Stimulated activated CD8-positive, alpha-beta memory T cell treated with anti-CD3 and anti-CD28 coated beads, Interleukin-12 subunit alpha, Interleukin-12 subunit beta, amount 100 ng/mL, for 24 hours (primary cell): ENCODE measurements around the gene NEDD4L.
"Not testable (repeated sequence)": the region's sequence is repeated elsewhere in the genome, so short reads cannot be mapped to it uniquely, and the experiment has no call there.

Experiments used
- DNase-seq: peaks from one replicate; pipeline ENCODE4 v3.0.0-alpha.2; 2020; ENCODE audit errors: extremely low read depth

The NEDD4L gene

GRCh38 chr18:58152216-58152615, 108.2 kb downstream of the NEDD4L start:
- no peak for DNase-seq

DNA sequence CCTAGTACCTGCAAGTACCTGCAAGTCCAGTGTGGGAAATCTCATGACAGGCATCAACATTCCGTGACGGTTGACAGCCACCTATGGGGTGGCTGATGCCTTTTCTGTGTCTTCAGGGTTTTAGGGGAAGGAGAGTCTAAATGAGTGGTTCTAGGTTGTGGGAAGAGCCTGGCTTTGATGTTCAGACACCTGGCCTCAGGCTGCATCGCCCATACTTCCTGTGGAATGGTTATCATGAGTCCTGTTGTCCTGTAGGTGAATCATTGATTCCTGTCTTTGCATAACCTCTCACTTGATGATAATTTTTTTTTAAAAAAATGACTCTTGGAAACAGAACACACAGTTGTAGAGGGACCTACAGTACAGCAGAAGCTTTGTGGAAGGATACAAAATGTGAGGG, 108.9 kb downstream of the NEDD4L start:
- DNase-seq, result no peak

GRCh38 chr18:58156516-58156915, 112.5 kb downstream of the NEDD4L start:
- DNase-seq, result no peak

DNA sequence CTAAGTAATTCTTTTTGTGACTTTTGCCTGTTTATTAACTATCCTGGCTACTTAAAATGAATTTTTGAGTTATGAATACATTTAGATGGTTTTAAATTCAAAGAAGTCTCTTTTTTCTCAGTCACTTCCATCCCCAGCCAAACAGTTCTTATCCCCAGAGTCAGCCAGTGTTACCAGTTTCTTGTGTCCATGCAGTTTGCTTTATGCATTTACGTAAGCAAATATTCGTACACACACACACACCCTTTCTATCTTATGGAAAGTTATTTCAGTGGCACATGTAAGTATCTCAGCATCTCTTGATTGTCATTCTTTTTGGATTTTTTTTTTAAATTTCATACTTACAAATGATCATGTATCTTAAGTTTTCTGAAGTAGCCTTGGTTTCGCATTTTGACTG, 113.2 kb downstream of the NEDD4L start:
- no peak for DNase-seq

DNA sequence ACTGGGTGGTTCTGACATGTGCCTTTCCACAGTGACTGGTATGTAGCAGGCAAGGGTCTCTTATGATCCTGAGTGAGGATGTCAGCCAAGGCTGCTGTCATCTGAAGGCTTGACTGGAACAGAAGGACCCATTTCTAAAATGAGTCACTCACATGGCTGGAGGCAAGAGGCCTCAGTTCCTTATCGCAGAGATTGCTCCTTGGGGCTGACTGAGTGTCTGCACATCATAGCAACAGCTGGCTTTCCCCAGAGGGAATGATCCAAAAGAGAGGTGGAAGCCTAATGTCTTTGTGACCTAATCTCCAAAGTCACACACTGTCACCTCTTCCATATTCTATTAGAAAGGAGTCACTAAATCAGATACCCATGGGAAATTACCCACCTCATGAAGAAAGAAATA, 114.0 kb downstream of the NEDD4L start:
- no peak for DNase-seq

DNA sequence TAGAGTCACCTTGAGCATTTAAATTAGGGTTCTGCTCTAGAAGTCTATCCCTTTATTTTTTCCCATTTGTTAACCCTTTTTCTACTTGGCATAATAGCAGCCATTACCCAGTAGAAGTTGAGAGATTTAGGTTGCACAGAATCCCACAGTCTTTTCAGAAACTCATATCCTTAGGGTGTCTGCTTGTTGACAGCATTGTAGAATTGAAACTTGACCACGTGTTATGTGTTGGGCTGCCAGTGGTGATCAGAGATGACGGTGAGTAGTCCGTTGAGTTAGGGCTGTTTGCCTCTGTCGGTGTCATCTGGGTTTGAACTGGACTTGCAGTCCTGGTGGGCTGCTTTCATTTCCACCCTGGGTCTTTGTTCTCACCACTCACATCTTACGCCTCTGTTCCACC, 114.4 kb downstream of the NEDD4L start:
- no peak for DNase-seq

DNA sequence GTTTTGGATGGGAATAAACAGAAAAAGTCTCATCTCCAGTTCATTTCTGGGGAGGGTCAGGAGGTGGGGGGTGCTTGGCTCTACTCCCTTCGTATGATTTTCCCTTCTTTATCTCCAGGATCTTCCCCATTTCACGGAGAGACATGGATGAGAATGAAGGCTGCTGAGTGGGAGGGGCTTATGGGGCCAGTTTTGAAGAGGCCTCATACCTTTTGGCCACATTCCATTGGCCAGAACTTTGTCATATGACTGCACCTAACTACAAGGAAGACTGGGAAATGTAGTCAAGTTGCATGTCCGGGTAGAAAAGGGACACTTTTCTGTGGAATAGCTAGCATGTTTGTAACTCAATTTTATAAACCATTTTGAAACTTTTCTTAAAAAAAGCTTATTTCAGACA, 117.6 kb downstream of the NEDD4L start:
- DNase-seq, result no peak

DNA sequence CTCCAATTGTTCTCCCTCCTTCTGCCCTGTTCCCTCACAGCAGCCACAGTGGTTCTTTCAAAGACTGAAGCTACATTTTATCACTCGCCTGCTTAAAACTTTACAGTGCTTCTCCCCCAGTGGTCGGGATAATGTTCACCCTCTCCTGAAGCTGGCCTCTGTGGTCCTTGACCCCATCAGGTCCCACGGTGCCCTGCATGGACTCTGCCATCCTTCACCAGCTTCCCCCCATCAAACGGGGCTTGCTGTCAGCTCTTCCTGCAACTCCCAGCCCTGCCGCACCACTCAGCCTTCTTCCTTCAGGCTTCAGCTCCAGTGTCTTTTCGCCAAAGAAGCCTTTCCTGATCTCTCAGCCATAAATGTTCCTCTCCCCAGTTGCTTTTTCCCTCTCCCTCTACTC, 118.1 kb downstream of the NEDD4L start:
- no peak for DNase-seq

DNA sequence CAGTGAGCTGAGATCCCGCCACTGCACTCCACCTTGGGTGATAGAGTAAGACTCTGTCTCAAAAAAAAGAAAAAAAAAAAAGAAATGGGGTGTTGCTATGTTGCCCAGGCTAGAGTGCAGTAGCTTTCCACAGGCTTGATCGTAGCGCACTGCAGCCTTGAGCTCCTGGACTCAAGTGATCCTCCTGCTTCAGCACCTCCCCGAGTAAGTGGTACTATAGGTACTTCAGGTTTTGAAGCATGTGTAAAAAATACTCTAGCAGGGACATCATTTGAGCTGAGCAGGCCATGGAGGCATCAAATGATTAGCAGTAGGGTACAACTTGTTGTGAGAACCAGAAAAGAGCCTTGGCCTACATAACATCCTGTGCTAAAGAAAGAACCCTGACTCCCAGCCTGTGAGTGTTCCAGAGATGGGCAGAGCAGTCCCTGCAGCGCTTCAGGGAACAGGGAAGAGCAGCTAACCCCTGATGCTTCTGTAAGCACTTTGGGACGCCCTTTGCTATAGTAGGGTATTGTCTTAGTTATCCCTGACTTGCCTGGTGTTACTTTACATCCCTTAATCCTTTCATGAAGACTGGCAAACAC, 119.1 kb downstream of the NEDD4L start:
- DNase-seq, result no peak

- no peak for DNase-seq
Observed at GRCh38 chr18:58166278-58166844, 122.3 kb downstream of the NEDD4L start.

- no peak for DNase-seq
Observed at GRCh38 chr18:58167073-58167472, 123.0 kb downstream of the NEDD4L start.

DNA sequence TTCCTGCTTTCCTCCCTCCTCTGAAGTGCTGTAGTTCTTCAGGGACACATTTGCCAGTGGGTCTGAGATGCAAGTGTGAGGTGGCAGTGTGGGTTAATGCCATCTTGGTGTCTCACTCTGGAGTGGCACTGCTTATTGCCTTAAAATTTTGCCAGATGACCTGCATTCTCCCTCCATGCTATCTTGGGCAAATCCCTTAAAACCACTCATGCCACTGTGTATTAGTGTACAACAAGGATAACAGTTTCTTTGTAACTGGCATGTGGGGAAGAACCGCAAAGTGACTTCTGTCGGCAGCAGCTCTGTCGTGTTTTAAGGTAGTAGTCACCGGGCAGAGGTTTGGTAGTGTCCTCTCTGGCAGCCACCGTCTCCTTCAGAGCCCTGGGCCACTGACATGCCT, 124.2 kb downstream of the NEDD4L start:
- DNase-seq, result no peak

DNA sequence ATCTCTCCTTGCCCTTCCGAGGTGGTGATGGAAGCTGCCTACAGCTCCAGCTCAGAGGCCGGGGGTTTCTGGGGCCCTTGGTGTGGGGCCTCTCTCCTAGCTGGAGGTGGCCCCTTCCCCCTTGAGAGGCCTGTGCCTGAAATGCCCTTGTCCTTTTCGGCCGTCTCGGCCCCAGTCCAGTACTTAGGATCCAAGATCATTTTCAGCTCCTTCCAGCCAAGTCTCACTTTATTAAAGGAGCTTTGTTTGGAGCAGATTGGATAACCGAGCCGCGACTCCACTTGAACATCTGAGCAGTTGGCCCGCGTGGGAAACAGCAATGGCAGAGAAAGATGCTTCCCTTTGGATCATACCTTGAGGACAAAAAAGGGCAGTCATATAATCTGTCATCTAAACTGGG, 125.0 kb downstream of the NEDD4L start:
- no peak for DNase-seq

DNA sequence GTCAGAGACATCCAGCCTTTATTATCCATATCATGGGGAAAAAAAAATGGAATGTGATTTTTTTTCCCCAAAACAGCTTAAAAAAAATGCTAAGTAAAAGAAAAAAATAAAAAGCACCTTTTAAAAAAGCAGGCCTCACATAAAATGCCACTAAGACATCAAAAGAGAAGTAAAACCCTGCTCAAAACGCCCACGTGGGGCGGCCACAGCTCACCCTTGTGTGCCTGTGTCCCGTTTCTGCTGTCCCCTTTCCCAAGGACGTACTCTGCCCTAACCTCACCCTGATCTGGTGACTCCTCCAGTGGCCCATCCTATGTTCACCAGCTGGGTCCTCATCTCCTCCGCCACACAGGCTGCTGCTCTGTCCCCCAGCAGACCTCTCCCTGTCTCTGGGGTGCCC, 125.4 kb downstream of the NEDD4L start:
- DNase-seq, result no peak

DNA sequence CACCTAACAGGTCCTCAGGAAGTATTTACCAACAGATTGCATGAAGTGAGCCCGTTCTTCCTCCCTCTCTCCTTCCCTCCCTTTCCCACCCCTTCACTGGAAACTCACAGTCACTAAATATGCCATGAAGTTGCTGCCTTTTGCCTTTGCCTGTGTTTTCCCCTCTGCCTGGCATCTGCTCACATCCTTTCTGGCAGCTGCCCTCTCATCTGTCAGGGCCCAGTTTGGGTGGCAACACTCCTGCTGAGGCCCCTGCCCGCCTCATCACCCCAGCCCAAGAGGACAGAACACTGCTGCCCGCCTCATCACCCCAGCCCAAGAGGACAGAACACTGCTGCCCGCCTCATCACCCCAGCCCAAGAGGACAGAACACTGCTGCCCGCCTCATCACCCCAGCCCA, 126.0 kb downstream of the NEDD4L start:
- not testable (repeated sequence) for DNase-seq

DNA sequence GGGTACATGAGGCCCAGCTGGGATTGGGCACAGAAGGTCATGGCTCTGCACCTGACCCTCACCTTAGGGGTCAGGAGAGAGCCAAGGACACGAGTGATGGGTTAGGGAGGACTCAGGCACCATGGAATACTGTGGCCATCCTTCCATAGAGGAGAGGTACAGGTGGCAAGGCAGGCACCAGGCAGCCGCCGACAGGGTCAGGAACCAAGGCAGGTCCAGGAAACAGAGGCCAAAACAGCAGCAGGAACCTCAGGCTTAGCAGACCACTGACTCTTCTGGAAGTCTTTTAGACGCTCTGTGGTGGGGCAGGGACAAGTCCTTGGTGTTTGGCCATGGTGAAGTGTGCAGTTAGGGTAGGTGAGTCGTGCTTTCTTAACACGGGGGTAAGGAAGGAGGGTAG, 128.0 kb downstream of the NEDD4L start:
- DNase-seq, result no peak

- DNase-seq, result no peak
Observed at GRCh38 chr18:58174285-58174684, 130.3 kb downstream of the NEDD4L start.

- no peak for DNase-seq
Observed at GRCh38 chr18:58175122-58175785, 131.2 kb downstream of the NEDD4L start.

DNA sequence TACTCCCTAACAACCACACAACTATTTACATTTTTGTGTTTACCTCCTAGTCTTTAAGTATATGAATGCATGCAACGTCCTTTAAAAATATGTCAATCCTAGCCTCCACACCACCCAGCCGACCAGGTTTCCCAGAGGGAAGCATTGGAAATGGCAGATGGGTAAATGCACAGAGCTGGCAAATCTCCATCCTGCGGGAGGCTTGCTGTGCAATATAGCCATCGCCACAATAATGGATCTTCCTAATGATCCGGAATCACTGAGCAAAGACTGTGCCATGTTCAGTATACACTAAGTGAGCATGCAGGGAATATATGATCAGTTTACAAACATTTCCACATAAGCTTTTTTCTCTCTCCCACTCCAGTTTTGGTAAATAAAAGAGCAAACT, 131.8 kb downstream of the NEDD4L start:
- DNase-seq, result no peak

GRCh38 chr18:58177004-58177717, 133.1 kb downstream of the NEDD4L start:
- DNase-seq, result no peak

- DNase-seq, result no peak
Observed at GRCh38 chr18:58177896-58178470, 134.0 kb downstream of the NEDD4L start.

GRCh38 chr18:58178511-58178910, 134.5 kb downstream of the NEDD4L start:
- no peak for DNase-seq

DNA sequence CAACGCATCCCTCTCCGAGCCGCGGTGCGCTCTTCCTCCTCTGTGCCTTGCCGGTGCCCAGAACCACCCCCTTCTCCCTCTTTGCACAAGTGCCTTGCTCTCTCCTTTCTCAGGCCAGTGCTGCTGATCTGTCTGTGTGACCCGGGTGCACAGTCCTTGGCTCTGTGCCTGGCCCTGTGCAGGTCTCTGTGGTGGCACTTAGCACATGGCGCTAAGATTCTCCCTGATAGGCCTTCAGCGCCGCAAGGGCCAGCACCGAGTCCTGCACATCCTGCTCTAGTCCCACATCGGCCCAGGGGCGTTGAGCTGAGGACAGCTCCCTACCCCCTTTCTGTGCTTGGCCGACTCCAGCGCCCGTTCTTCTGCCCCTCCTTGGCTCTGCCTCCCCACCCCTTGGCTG, 136.1 kb downstream of the NEDD4L start:
- DNase-seq, result no peak
